Measurements from ENCODE around the gene NPHP1. TPM values are rescaled to one million over a fixed set of nuclear protein-coding genes. Genes with fewer than 3 reads are reported as not detected.

Gene NPHP1
- total and polyA plus RNA-seq, 2 experiments from 2014 or later = 3.1 to 10.9 TPM

DNA sequence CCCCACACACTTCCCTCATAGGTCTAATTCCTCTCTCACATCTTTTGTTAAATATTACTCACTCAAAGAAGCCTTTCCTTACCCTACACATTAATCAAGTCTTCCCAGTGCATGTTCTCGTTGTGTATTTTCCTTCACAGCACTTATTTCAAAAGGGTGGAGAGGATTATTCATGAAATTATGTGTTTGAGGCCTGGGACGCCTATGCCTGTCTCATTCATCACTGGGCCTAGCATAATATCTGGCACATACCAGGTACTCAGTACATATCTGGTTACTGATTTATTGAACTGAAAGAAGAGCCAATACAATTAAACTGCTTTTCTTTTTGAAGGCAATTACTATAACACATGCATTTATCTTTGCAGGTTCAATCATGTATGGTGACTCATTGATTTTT, 74.1 kb downstream of the NPHP1 start:
- Histone ChIP-seq H3K36me3 (ENCODE audit: low read depth) (no peaks in the 10 kb centered on the region), H3F3A (ENCODE audit: insufficient read depth) (peaks cover 10% of the 10 kb centered on the region), H3K9ac (no peak overlapping the region), H3K27me3 (replicated peaks; ENCODE audit: insufficient read depth) (no peaks in the 10 kb centered on the region), H2AFZ (no peak overlapping the region), H3K9me2 (ENCODE audit: insufficient read depth) (no peaks in the 10 kb centered on the region), H3K4me1 (ENCODE audit: insufficient read depth) (peaks cover 12% of the 10 kb centered on the region), H3K9me3 (ENCODE audit: low read depth) (no peaks in the 10 kb centered on the region), H3K79me2 (ENCODE audit: insufficient read depth) (no peaks in the 10 kb centered on the region), H3K4me3 (no peak overlapping the region), H4K20me1 (ENCODE audit: insufficient read depth) (no peaks in the 10 kb centered on the region), H3K4me2 (ENCODE audit: unreplicated experiment) (no peak overlapping the region), H3K27ac (no peak overlapping the region)
- TF ChIP-seq EZH2phosphoT487 (IDR thresholded peaks at IDR 0.05; ENCODE audit: insufficient read depth, low read depth) = no peak
- no peak for TF ChIP-seq EZH2 (IDR thresholded peaks at IDR 0.05; ENCODE audit: insufficient read depth, poor library complexity, severe bottlenecking)
- WGBS, 2 experiments (ENCODE audit: low coverage in 1 of 2, low lambda C conversion rate in 2 of 2, missing lambda C conversion rate in 2 of 2) = 64 to 77% methylated on average over 2 of the region's 2 CpGs
- in situ Hi-C loops (cut with MboI) = no loop called here
- no peak for DNase-seq

DNA sequence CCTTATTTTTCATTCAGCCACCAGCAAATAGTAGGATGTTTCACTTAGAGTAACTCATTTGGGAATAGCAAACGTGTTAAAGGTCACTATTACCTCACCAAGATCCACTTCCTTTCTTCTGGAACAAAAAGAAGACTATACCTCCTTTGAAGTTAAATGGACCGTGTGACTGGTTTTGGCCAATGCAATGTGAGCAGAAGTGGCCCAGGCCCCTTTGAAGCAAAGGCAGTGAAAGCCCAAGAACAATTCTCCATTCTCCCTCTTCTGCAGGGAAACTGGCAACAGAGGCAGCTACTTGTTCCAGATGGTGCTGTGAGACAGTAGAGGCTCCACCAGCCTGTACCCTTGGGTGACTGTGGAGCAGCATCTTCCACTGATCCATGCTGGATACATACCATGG, 77.9 kb downstream of the NPHP1 start:
- H3F3A ChIP-seq (ENCODE audit: insufficient read depth) = peaks cover 18% of the 10 kb centered on the region
- H3K9ac ChIP-seq = no peak overlapping the region
- H3K27ac ChIP-seq = no peak overlapping the region
- no peak for DNase-seq
- H3K36me3 ChIP-seq (ENCODE audit: low read depth) = no peaks in the 10 kb centered on the region
- TF ChIP-seq EZH2phosphoT487 (IDR thresholded peaks at IDR 0.05; ENCODE audit: insufficient read depth, low read depth) (no peak), EZH2 (IDR thresholded peaks at IDR 0.05; ENCODE audit: insufficient read depth, poor library complexity, severe bottlenecking) (no peak)
- no peak overlapping the region for H3K4me3 ChIP-seq
- no peaks in the 10 kb centered on the region for H3K9me2 ChIP-seq (ENCODE audit: insufficient read depth)
- no peak overlapping the region for H3K4me2 ChIP-seq (ENCODE audit: unreplicated experiment)
- no peaks in the 10 kb centered on the region for H3K9me3 ChIP-seq (ENCODE audit: low read depth)
- in situ Hi-C loops (cut with MboI) = no loop called here
- H4K20me1 ChIP-seq (ENCODE audit: insufficient read depth) = no peaks in the 10 kb centered on the region
- H3K79me2 ChIP-seq (ENCODE audit: insufficient read depth) = no peaks in the 10 kb centered on the region
- H3K4me1 ChIP-seq (ENCODE audit: insufficient read depth) = peaks cover 22% of the 10 kb centered on the region
- H2AFZ ChIP-seq = no peak overlapping the region
- no peaks in the 10 kb centered on the region for H3K27me3 ChIP-seq (replicated peaks; ENCODE audit: insufficient read depth)
- 68 to 84% methylated on average over 2 of the region's 2 CpGs for WGBS, 2 experiments (ENCODE audit: low coverage in 1 of 2, low lambda C conversion rate in 2 of 2, missing lambda C conversion rate in 2 of 2)

DNA sequence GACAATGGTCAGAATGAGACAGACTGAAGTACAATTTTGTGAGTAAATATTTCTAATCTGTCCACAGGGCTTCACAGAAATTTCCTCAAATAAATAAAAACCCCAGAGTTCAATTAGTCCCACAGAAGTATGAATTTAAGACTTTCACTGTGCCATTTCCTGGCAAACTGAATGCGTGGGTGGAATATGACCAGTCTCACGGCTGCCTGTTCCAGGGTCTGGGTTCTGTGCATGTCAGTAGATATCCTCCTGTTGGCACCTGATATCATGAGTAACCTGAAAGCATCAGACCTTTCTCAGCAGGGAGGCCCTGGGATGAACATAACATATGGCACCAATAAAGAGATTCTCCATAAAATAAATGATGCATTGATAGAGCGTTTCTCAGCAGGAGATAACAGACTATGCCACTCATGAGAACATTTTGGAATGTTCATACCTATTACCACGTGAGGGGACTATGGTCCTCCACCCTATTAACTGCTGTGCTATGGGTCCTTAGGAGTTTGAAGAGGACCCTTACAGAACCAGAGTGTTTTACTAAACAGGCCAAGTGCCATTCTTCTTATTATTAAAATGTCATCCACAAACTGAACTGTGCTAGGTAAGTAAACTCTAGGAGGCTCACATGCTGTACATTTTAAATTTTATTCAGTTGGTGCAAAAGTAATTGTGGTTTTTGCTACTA, 78.6 kb downstream of the NPHP1 start:
- TF ChIP-seq EZH2 (IDR thresholded peaks at IDR 0.05; ENCODE audit: insufficient read depth, poor library complexity, severe bottlenecking) = no peak
- no peak for TF ChIP-seq EZH2phosphoT487 (IDR thresholded peaks at IDR 0.05; ENCODE audit: insufficient read depth, low read depth)
- Histone ChIP-seq H2AFZ (no peak overlapping the region), H3K9me2 (ENCODE audit: insufficient read depth) (no peaks in the 10 kb centered on the region), H3K4me3 (no peak overlapping the region), H3K36me3 (ENCODE audit: low read depth) (no peaks in the 10 kb centered on the region), H3K4me2 (ENCODE audit: unreplicated experiment) (peak overlapping the region; percentile 42), H3K9me3 (ENCODE audit: low read depth) (no peaks in the 10 kb centered on the region), H3K4me1 (ENCODE audit: insufficient read depth) (peaks cover 24% of the 10 kb centered on the region), H3K27me3 (replicated peaks; ENCODE audit: insufficient read depth) (no peaks in the 10 kb centered on the region), H4K20me1 (ENCODE audit: insufficient read depth) (no peaks in the 10 kb centered on the region), H3K79me2 (ENCODE audit: insufficient read depth) (no peaks in the 10 kb centered on the region), H3F3A (ENCODE audit: insufficient read depth) (peaks cover 18% of the 10 kb centered on the region), H3K9ac (no peak overlapping the region), H3K27ac (peak overlapping the region; percentile 32)
- in situ Hi-C loops (cut with MboI) = no loop called here
- peak; percentile 76 for DNase-seq
- WGBS, 2 experiments (ENCODE audit: low coverage in 1 of 2, low lambda C conversion rate in 2 of 2, missing lambda C conversion rate in 2 of 2) = 37 to 42% methylated on average over 4 of the region's 4 CpGs

DNA sequence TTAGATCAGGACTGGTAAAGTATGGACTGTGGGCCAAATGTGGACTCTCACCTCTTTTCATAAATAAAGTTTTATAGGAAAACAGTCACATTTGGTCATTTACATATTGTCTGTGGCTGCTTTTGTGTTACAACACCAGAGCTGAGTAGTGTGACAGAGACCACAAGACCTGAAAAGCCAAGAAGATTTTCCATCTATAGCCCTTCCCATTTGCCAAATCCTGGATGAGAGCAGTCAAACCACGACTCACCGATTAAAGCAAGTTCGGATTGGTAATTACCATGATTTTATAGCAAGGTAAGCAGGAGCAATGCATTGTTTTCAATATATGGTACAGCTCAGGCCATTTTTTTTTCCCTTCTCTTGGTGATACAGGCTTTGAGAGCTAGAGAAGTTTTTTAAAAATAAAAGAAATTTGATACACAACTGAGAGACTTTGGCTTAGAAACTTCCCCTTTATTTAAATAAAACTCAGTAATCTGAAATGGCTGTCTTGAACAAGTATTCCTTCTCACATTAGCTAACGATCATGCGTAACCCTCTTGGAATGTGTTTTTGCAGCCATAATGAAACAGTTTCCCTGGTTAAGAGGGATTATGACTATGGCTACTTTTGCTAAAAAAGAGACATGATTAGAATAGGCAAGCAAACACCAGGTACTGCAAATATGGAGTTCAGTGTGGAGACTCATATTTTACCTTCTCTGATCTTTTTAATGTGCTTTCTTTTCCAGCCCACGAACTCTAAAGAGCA, 79.7 kb downstream of the NPHP1 start:
- H3K9me2 ChIP-seq (ENCODE audit: insufficient read depth) = no peaks in the 10 kb centered on the region
- no peaks in the 10 kb centered on the region for H3K9me3 ChIP-seq (ENCODE audit: low read depth)
- H3K79me2 ChIP-seq (ENCODE audit: insufficient read depth) = no peaks in the 10 kb centered on the region
- peak; percentile 47 for DNase-seq
- peaks cover 29% of the 10 kb centered on the region for H3K4me1 ChIP-seq (ENCODE audit: insufficient read depth)
- no peaks in the 10 kb centered on the region for H3K27me3 ChIP-seq (replicated peaks; ENCODE audit: insufficient read depth)
- H3K4me3 ChIP-seq = no peak overlapping the region
- no peak for TF ChIP-seq EZH2 (IDR thresholded peaks at IDR 0.05; ENCODE audit: insufficient read depth, poor library complexity, severe bottlenecking)
- no peak for TF ChIP-seq EZH2phosphoT487 (IDR thresholded peaks at IDR 0.05; ENCODE audit: insufficient read depth, low read depth)
- H3F3A ChIP-seq (ENCODE audit: insufficient read depth) = peaks cover 18% of the 10 kb centered on the region
- no peaks in the 10 kb centered on the region for H4K20me1 ChIP-seq (ENCODE audit: insufficient read depth)
- in situ Hi-C loops (cut with MboI) = no loop called here
- peak overlapping the region; percentile 24; the same call in 1 of the 2 replicates for H2AFZ ChIP-seq
- no peaks in the 10 kb centered on the region for H3K36me3 ChIP-seq (ENCODE audit: low read depth)
- peak overlapping the region; percentile 32 for H3K27ac ChIP-seq
- peak overlapping the region; percentile 42 for H3K4me2 ChIP-seq (ENCODE audit: unreplicated experiment)
- H3K9ac ChIP-seq = no peak overlapping the region
- WGBS, 2 experiments (ENCODE audit: low coverage in 1 of 2, low lambda C conversion rate in 2 of 2, missing lambda C conversion rate in 2 of 2) = 75 to 80% methylated on average over 6 of the region's 6 CpGs
